GM12872 (cell line): ENCODE data around the gene NINJ1.

Source experiments
- TF ChIP-seq, protein P1 (sequence below): IDR thresholded peaks from 3 replicates; pipeline ENCODE4 v1.5.1; 2011; ENCODE audit warnings: low read depth, mild to moderate bottlenecking, low read length, moderate library complexity; ENCODE audit not compliant: insufficient read depth

The NINJ1 gene

DNA sequence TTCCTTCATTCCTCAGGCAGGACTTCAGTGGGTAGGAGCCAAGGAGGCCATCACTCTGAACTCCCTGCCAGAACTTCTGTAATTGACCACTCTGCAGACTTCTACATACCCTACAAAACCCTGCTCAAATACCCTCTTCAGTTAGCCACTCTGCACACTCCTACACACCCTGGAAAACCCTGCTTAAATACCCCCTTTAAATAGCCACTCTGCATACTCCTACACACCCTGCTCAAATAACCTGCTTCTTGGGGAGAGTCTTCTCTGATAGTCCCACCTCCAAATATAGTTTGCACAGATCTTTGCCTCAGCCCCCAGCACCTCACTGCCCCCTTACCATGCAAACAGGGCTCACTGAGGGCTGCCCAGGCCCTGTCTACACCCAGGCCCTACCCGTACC lies 56.7 kb downstream of the NINJ1 start:
- TF ChIP-seq, protein P1, sequence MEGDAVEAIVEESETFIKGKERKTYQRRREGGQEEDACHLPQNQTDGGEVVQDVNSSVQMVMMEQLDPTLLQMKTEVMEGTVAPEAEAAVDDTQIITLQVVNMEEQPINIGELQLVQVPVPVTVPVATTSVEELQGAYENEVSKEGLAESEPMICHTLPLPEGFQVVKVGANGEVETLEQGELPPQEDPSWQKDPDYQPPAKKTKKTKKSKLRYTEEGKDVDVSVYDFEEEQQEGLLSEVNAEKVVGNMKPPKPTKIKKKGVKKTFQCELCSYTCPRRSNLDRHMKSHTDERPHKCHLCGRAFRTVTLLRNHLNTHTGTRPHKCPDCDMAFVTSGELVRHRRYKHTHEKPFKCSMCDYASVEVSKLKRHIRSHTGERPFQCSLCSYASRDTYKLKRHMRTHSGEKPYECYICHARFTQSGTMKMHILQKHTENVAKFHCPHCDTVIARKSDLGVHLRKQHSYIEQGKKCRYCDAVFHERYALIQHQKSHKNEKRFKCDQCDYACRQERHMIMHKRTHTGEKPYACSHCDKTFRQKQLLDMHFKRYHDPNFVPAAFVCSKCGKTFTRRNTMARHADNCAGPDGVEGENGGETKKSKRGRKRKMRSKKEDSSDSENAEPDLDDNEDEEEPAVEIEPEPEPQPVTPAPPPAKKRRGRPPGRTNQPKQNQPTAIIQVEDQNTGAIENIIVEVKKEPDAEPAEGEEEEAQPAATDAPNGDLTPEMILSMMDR = no peak

GRCh38 chr9:93076792-93077128 lies 57.3 kb downstream of the NINJ1 start:
- TF ChIP-seq, protein P1 = no peak

DNA sequence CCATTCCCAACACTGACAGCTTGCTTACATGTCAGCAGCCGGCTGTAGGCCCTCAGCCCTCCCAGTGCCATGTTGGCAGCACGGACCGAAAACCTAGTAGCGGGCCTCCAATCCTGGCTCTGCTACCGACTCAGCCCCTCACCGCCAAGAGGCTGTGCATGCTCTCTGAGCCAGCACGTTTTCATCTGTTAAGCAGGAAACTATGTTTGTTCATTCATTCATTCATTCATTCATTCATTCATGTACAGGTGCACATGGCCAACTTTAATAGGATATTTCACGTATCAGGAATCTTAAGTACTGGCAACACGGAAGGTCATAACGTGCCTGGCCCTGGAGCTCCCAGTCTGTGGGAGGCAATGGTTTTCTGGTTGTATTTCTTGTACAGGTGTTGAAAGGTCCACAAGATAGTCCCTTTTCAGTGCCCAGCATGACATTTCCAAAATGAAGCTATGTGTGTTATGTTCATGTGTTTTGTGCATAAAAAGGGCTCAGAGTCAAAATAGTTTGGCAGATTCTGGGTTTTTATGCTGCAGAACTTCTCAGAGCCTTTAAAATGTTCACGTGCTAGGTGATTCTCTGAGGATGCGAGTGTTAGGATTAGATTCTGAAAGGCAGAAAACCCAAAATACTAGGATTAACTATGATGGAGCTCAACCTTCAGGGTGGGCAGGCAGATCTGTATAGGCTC lies 57.8 kb downstream of the NINJ1 start:
- TF ChIP-seq, protein P1 = no peak

DNA sequence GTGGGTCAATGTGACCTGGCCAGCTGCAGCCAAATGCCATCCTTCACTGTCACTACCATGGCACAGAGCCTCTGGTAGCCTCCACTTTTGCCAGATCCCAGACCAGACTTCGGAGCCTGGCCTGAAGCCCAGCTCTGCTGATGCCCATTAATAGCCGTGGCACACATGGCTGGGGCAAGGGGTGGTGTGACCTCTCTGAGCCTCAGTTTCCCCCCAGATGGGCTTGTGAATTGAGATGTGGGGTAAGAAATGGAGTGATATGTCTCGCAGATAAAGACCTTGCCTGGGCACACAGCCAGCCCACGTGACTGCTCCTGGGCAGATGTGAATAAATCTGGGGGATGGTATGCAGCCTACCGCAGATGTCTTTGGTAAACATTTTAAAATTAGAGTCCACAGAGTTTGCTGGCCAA lies 61.7 kb downstream of the NINJ1 start:
- TF ChIP-seq, protein P1 = no peak
